OCI-LY7 (cell line): ENCODE measurements around the gene COPZ1. TPM values are rescaled to one million over a fixed set of nuclear protein-coding genes. Genes with fewer than 3 reads are reported as not detected.

Experiments
- BruUV-seq: library from RNA; stranded (reverse); fragments of 400-500 nt; replicated peaks from 2 replicates; lab custom pipeline; 2021; lab: Mats Ljungman, UMichigan
- CTCF ChIA-PET: fragments of 300-600 bp; sonication (Branson Sonifier 250); formaldehyde crosslinking; loops from one replicate; lab custom pipeline; 2022; ENCODE audit warnings: antibody characterized with exemption; ENCODE audit not compliant: unreplicated experiment; lab: Charles Lee
- POLR2A ChIA-PET: fragments of 300-600 bp; sonication (Branson Sonifier 250); formaldehyde crosslinking; loops from one replicate; lab custom pipeline; 2022; ENCODE audit warnings: antibody characterized with exemption; lab: Charles Lee
- DNase-seq: peaks from one replicate; pipeline ENCODE4 v3.0.0-alpha.2; 2015; ENCODE audit warnings: low spot score
- H2AFZ ChIP-seq: fragments of 200-600 bp; sonication (generic), shearing (Covaris generic); 2 replicates; pipeline ENCODE4 v1.6.1; 2014; ENCODE audit warnings: mild to moderate bottlenecking, antibody characterized with exemption, low read length, moderate library complexity
- H3K27ac ChIP-seq: fragments of 200-600 bp; sonication (generic); 2 replicates; pipeline ENCODE4 v1.5.1; 2014; ENCODE audit warnings: mixed run types, low read depth, mild to moderate bottlenecking, moderate library complexity, low read length, inconsistent platforms; ENCODE audit not compliant: poor library complexity, severe bottlenecking
- H3K36me3 ChIP-seq: fragments of 200-600 bp; sonication (generic); 2 replicates; pipeline ENCODE4 v1.6.1; 2014; ENCODE audit warnings: mild to moderate bottlenecking, antibody characterized with exemption, low read length, moderate library complexity, mixed read lengths; ENCODE audit not compliant: insufficient read depth
- H3K4me1 ChIP-seq: fragments of 200-600 bp; sonication (generic); 2 replicates; pipeline ENCODE4 v1.5.1; 2014; ENCODE audit warnings: mild to moderate bottlenecking, low read length; ENCODE audit not compliant: insufficient read depth, poor library complexity, severe bottlenecking
- H3K4me2 ChIP-seq: fragments of 200-600 bp; sonication (generic); 2 replicates; pipeline ENCODE4 v1.6.1; 2014; ENCODE audit warnings: mild to moderate bottlenecking, low read length
- H3K4me3 ChIP-seq: fragments of 200-600 bp; sonication (generic); 2 replicates; pipeline ENCODE4 v1.5.1; 2014; ENCODE audit warnings: mild to moderate bottlenecking, low read depth, low read length; ENCODE audit not compliant: poor library complexity, severe bottlenecking
- H3K79me2 ChIP-seq: fragments of 200-600 bp; sonication (generic); 2 replicates; pipeline ENCODE4 v1.6.1; 2016; ENCODE audit warnings: low read depth, mild to moderate bottlenecking, low read length, moderate library complexity, mixed read lengths; ENCODE audit not compliant: insufficient read depth
- H3K9me2 ChIP-seq: fragments of 200-600 bp; sonication (generic); 2 replicates; pipeline ENCODE4 v1.6.1; 2016; ENCODE audit warnings: mild to moderate bottlenecking, low read length, mixed read lengths; ENCODE audit not compliant: insufficient read depth
- H3K9me3 ChIP-seq: fragments of 200-600 bp; sonication (generic); 2 replicates; pipeline ENCODE4 v1.6.1; 2014; ENCODE audit warnings: mild to moderate bottlenecking, mixed run types, low read length, mixed read lengths
- H4K20me1 ChIP-seq: fragments of 200-600 bp; sonication (generic); 2 replicates; pipeline ENCODE4 v1.6.1; 2014; ENCODE audit warnings: mild to moderate bottlenecking, antibody characterized with exemption, low read length, moderate library complexity, mixed read lengths; ENCODE audit not compliant: insufficient read depth
- EZH2phosphoT487 ChIP-seq: fragments of 200-600 bp; sonication (generic); IDR thresholded peaks from 2 replicates; pipeline ENCODE4 v1.6.1; 2018; ENCODE audit warnings: low read depth, borderline replicate concordance, mild to moderate bottlenecking, mixed run types, antibody characterized with exemption, low read length, moderate library complexity, mixed read lengths
- intact Hi-C: fragments of 100-400 bp; cut with micrococcal nuclease; formaldehyde crosslinking; loops from one replicate; pipeline ENCODE4 v1.10.0; 2022; ENCODE audit not compliant: unreplicated experiment
- total RNA-seq, 2 experiments: library from RNA; depleted of rRNA in 1 of 2; stranded (reverse); fragments of >200 nt in 1 of 2; shearing (Covaris generic) in 1 of 2; gene quantifications; 2 replicates each; pipeline ENCODE4 v1.2.3, GENCODE V29; 2014 to 2022
- TF ChIP-seq, protein P1 (sequence below): fragments of 200-600 bp; sonication (generic); conservative IDR thresholded peaks from 2 replicates; pipeline ENCODE4 v1.5.1; 2014; ENCODE audit warnings: mild to moderate bottlenecking, antibody characterized with exemption, low read length, moderate library complexity, mixed read lengths

Gene COPZ1
- total RNA-seq, 2 experiments from 2014 or later: 86.0 to 121 TPM

DNA sequence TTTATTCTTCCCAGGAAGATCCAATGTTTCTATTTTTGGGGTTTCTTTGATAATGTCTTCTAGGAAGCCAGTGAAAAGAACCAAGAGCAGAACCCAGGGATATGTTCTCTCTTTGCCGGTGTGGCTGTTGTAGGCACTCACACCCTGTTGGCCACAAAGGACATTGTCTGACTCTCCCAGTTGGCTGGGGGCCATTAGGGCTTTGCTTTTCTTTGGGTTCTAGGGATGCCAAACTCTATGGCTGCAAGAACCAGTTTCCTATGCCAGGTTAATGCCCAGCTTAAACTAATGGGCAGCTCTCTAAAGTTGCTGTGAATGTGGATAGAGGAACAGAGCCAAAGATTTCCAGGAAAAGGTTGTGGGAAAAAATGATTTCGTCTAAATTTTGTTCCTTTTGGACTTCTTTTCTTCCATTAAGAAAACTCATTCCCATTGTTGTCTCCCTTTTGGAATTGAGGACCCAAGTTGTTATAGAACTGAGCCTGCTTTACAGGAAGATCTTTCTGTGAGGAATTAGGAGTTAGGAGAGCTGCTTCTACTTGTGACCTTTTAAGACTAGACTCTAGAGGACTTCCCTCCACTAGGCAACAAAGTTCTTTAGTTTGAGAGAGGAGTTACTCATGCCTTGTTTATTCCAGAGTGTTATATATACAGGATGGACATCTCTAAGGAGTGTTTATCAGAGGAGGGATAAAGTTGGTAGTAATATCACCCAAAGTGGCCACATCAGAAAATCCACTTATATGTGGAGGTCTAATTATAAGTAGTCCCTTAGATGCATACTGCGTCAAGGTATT lies 13.1 kb downstream of the COPZ1 start:
- Histone ChIP-seq H3K79me2 (0 out of 2 replicates have a peak, but pooled peaks cover 4% of the 10 kb centered on the region), H3K9me3 (no peaks in the 10 kb centered on the region), H3K9me2 (no peaks in the 10 kb centered on the region), H3K4me3 (no peak overlapping the region), H3K36me3 (peaks cover 36% of the 10 kb centered on the region), H3K27ac (no peak overlapping the region), H2AFZ (no peak overlapping the region), H4K20me1 (0 out of 2 replicates have a peak, but pooled peaks cover 12% of the 10 kb centered on the region), H3K4me2 (no peak overlapping the region), H3K4me1 (peaks cover 13% of the 10 kb centered on the region)
- TF ChIP-seq, protein P1, sequence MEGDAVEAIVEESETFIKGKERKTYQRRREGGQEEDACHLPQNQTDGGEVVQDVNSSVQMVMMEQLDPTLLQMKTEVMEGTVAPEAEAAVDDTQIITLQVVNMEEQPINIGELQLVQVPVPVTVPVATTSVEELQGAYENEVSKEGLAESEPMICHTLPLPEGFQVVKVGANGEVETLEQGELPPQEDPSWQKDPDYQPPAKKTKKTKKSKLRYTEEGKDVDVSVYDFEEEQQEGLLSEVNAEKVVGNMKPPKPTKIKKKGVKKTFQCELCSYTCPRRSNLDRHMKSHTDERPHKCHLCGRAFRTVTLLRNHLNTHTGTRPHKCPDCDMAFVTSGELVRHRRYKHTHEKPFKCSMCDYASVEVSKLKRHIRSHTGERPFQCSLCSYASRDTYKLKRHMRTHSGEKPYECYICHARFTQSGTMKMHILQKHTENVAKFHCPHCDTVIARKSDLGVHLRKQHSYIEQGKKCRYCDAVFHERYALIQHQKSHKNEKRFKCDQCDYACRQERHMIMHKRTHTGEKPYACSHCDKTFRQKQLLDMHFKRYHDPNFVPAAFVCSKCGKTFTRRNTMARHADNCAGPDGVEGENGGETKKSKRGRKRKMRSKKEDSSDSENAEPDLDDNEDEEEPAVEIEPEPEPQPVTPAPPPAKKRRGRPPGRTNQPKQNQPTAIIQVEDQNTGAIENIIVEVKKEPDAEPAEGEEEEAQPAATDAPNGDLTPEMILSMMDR: no peak
- TF ChIP-seq EZH2phosphoT487: no peak
- ChIA-PET POLR2A (interaction anchor here (0.8 kb wide), 2 partner anchors 11 to 42 kb away, joined by 4 to 8 read pairs; no protein-coding TSS in a partner anchor), CTCF (interaction anchor here (1.0 kb wide), 1 partner anchor 13 kb away, joined by 3 read pairs; the partner anchor contains the start of gene COPZ1)
- BruUV-seq: no TSS peak
- no peak for DNase-seq
- intact Hi-C loops: no loop called here

DNA sequence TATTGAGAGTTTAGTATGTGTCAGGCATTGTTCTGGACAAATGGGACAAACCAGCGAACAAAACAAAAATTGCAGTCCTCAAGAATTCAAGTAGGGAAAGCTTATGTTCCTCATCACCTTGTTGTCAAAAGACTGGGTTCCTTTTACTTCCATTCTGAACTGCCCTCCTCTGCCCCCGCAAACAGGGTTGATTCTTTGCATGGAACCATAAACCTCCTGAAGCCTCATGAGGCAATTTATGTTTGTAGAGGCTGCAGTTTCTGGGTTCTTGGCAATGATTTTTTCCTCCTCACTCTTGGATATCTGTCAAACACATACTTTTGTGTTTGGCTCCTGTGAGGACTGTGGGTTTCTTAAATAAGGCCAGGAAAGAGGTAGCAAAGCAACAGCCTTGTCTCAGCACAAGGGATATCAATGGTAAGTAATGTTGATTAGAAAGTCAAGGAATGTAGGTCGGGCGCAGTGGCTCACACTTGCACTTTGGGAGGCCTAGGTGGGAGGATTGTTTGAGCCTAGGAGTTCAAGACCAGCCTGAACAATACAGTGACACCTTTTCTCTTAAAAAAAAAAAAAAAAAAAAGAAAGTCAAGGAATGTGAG lies 13.9 kb downstream of the COPZ1 start:
- no peak overlapping the region for H3K4me2 ChIP-seq
- CTCF ChIA-PET: no interaction called here
- no peaks in the 10 kb centered on the region for H3K9me3 ChIP-seq
- no peak for DNase-seq
- TF ChIP-seq, protein P1: no peak
- no peak for TF ChIP-seq EZH2phosphoT487
- no peak overlapping the region for H3K27ac ChIP-seq
- no peaks in the 10 kb centered on the region for H3K9me2 ChIP-seq
- H3K36me3 ChIP-seq: peaks cover 44% of the 10 kb centered on the region
- no TSS peak for BruUV-seq
- POLR2A ChIA-PET: no interaction called here
- intact Hi-C loops: no loop called here
- H4K20me1 ChIP-seq: 0 out of 2 replicates have a peak, but pooled peaks cover 12% of the 10 kb centered on the region
- no peaks in the 10 kb centered on the region for H3K79me2 ChIP-seq
- H3K4me1 ChIP-seq: peaks cover 13% of the 10 kb centered on the region
- H3K4me3 ChIP-seq: no peak overlapping the region
- H2AFZ ChIP-seq: no peak overlapping the region
